Activated CD4-positive, alpha-beta memory T cell treated with anti-CD3 and anti-CD28 coated beads for 36 hours (primary cell): ENCODE results near the gene AHRR. TPM values are rescaled to one million over a fixed set of nuclear protein-coding genes. Genes with fewer than 3 reads are reported as not detected.

Source experiments
- CTCF ChIA-PET: fragments of 350-600 bp; sonication (Branson Sonifier 250); formaldehyde crosslinking; loops from one replicate; lab custom pipeline; 2021; ENCODE audit warnings: antibody characterized with exemption, inconsistent platforms; lab: Charles Lee
- POLR2A ChIA-PET: fragments of 350-600 bp; sonication (Branson Sonifier 250); formaldehyde crosslinking; loops from one replicate; lab custom pipeline; 2021; ENCODE audit warnings: antibody characterized with exemption; lab: Charles Lee
- DNase-seq: peaks from one replicate; pipeline ENCODE4 v3.0.0-alpha.2; 2020
- H3K27ac Mint-ChIP-seq: one replicate; pipeline ENCODE4 v1.8.0; 2021; ENCODE audit warnings: mixed read lengths
- H3K27me3 Mint-ChIP-seq: one replicate; pipeline ENCODE4 v1.8.0; 2021; ENCODE audit warnings: mixed read lengths
- H3K36me3 Mint-ChIP-seq: one replicate; pipeline ENCODE4 v1.8.0; 2021; ENCODE audit warnings: mixed read lengths
- H3K4me1 Mint-ChIP-seq: one replicate; pipeline ENCODE4 v1.8.0; 2021; ENCODE audit warnings: low read depth, mixed read lengths
- H3K4me3 Mint-ChIP-seq: one replicate; pipeline ENCODE4 v1.8.0; 2021; ENCODE audit warnings: mild to moderate bottlenecking, mixed read lengths
- H3K9me3 Mint-ChIP-seq: one replicate; pipeline ENCODE4 v1.8.0; 2021; ENCODE audit warnings: mixed read lengths
- intact Hi-C: fragments of 100-400 bp; cut with micrococcal nuclease; formaldehyde crosslinking; loops from one replicate; pipeline ENCODE4 v1.15.1; 2023
- total RNA-seq, 2 experiments: library from RNA; stranded (reverse); gene quantifications; one replicate each; pipeline ENCODE4 v1.2.3, GENCODE V29; 2021

Gene AHRR
- total RNA-seq, 2 experiments from 2014 or later = 16.7 to 16.8 TPM

DNA sequence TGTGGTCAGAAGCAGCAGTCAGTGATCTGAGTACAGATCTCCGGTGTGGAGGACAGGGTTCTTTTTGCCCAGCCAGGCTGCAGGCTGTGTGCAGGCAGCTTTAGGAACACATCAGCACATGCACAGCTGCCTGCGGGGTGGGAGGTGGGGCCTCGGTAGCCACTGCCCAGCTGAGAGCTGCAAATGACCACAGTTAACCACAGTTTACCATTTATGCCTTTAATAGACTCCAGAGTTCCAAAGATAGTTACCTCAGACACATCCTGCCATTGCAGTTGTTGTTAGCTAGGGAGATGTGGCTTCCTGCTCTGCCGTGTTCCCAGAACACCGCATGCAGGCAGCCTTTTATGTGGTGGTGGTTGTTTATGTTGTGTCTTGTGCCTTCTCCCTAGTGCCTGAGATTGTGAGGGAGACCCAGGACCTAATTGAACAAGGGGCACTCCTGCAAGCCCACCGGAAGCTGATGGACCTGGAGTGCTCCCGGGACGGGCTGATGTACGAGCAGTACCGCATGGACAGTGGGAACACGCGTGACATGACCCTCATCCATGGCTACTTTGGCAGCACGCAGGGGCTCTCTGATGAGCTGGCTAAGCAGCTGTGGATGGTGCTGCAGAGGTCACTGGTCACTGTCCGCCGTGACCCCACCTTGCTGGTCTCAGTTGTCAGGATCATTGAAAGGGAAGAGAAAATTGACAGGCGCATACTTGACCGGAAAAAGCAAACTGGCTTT lies 131.6 kb downstream of the AHRR start:
- intact Hi-C loops = loop anchor here (10.0 kb wide), 1 partner anchor 238 kb away; the partner anchor contains the start of genes CCDC127 and SDHA
- no peak for DNase-seq
- peaks cover 72% of the 10 kb centered on the region for H3K36me3 Mint-ChIP-seq
- H3K27me3 Mint-ChIP-seq = no peaks in the 10 kb centered on the region
- POLR2A ChIA-PET = no interaction called here
- H3K4me1 Mint-ChIP-seq = peaks cover 29% of the 10 kb centered on the region
- CTCF ChIA-PET = no interaction called here
- H3K9me3 Mint-ChIP-seq = peaks cover 25% of the 10 kb centered on the region
- no peak overlapping the region for H3K4me3 Mint-ChIP-seq
- H3K27ac Mint-ChIP-seq = peak overlapping the region; percentile 12

DNA sequence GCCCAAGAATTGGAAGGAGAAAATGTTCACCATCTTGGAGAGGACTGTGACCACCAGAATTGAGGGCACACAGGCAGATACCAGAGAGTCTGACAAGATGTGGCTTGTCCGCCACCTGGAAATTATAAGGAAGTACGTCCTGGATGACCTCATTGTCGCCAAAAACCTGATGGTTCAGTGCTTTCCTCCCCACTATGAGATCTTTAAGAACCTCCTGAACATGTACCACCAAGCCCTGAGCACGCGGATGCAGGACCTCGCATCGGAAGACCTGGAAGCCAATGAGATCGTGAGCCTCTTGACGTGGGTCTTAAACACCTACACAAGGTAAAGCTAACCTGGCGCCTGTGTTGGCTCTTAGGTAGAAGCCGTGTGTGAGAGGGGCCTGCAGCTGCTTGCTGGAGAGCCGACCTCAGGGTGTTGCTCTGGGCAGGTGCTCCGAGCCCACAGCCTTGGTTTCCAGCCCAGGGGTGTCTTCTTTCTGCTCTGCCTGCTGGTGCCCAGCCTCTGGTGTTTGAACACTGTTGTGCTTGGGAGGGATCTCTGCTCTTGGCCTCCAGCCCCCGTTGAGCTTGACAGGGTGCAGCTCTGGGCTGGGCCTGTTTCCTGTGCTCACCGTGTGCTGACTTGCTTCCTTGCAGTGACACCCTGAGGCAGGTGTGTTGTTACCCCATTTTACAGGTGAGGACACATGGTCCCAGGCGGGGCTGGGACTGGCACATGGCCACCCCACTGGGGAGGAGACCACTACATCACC lies 132.4 kb downstream of the AHRR start:
- Mint-ChIP-seq H3K4me3 (no peak overlapping the region), H3K27ac (peak overlapping the region; percentile 25), H3K9me3 (peaks cover 25% of the 10 kb centered on the region), H3K36me3 (peaks cover 71% of the 10 kb centered on the region), H3K27me3 (no peaks in the 10 kb centered on the region), H3K4me1 (peaks cover 37% of the 10 kb centered on the region)
- POLR2A ChIA-PET = no interaction called here
- CTCF ChIA-PET = no interaction called here
- intact Hi-C loops = loop anchor here (10.0 kb wide), 1 partner anchor 239 kb away; the partner anchor contains the start of genes CCDC127 and SDHA
- DNase-seq = no peak

DNA sequence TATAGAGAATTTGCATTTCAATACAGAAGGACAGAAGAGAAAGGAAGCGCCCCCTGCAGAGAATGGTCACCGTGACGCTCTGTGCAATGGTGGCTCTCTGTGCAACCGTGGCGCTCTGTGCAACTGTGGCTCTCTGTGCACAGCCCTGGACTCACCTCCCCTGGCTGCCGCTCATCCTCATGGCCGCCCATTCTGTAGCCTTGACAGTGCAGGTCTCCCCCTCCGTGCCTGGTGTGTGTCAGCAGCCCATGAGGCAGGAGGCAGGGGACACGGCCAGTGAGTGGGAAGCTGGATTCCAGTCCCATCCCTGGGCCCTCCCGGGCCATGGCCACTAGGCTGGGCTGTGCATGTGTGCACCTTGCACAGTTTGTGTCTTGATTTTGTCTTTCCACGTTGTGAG lies 133.4 kb downstream of the AHRR start:
- CTCF ChIA-PET = interaction anchor here (1.4 kb wide), 1 partner anchor 8 kb away, joined by 4 read pairs; no protein-coding TSS in a partner anchor
- POLR2A ChIA-PET = no interaction called here
- DNase-seq = no peak

DNA sequence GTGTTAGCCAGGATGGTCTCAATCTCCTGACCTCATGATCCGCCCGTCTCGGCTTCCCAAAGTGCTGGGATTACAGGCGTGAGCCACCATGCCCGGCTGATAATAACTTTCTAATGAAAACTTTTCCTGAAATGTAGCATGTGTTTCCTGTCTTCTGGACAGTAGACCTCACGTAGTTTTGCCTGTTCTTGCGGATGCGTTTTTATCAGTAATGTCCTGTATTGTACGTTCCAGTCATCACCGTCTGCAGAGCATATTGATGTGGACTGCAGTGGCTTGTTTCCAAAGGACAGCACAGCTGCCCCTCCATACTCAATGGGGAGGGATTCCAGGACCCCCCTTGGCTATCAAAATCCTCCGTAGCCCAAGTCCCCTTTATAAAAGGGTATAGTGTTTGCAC lies 134.3 kb downstream of the AHRR start:
- Mint-ChIP-seq H3K9me3 (peaks cover 21% of the 10 kb centered on the region), H3K36me3 (peaks cover 71% of the 10 kb centered on the region), H3K27me3 (no peaks in the 10 kb centered on the region), H3K4me3 (no peak overlapping the region), H3K4me1 (peaks cover 50% of the 10 kb centered on the region), H3K27ac (no peak overlapping the region)
- POLR2A ChIA-PET = no interaction called here
- CTCF ChIA-PET = interaction anchor here (1.4 kb wide), 1 partner anchor 9 kb away, joined by 4 read pairs; no protein-coding TSS in a partner anchor
- intact Hi-C loops = loop anchor here (5.0 to 10.0 kb wide), 2 partner anchors 79 to 241 kb away; partner anchors contain the start of genes CCDC127 and SDHA
- DNase-seq = no peak

More for the DNA sequence above, 133.4 kb downstream of the AHRR start:
- intact Hi-C loops = loop anchor here (5.0 to 10.0 kb wide), 2 partner anchors 78 to 240 kb away; partner anchors contain the start of genes CCDC127 and SDHA
- H3K4me1 Mint-ChIP-seq = peaks cover 44% of the 10 kb centered on the region
- no peak overlapping the region for H3K4me3 Mint-ChIP-seq
- H3K27me3 Mint-ChIP-seq = no peaks in the 10 kb centered on the region
- peaks cover 71% of the 10 kb centered on the region for H3K36me3 Mint-ChIP-seq
- H3K9me3 Mint-ChIP-seq = peaks cover 25% of the 10 kb centered on the region
- no peak overlapping the region for H3K27ac Mint-ChIP-seq

DNA sequence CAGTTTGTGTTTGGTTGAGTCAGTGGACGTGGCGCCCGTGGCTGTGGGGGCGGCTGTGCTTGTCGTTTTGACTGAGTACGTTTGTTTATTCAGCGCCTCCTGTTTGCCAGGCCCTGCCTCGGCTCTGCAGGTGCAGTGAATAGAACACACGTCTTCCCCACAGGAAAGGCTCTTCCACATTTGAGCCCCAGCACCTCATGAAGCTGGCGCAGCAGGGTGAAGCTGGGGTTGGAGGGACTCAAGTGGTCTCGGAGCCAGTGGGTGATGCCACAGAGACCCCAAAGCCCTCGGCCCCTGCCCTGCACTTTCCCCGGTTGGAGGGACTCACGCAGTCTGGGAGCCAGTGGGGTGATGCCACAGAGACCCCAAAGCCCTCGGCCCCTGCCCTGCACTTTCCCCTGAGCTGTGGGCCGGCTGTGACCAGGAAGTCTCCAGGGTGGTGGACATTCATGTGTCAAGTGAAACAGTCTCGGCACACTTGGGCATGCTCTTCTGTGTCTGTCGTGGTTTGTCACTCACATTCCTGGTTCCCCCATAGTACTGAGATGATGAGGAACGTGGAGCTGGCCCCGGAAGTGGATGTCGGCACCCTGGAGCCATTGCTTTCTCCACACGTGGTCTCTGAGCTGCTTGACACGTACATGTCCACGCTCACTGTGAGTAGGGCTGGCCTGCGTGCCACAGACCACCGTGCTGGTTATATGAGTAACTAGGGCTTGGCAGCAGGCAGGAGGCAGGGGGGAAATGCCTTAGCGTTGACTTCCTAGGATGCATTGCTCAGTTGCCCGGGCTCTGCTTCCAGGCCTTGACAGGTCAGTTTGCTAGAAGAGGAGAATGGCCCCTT lies 135.1 kb downstream of the AHRR start:
- no peak for DNase-seq
- Mint-ChIP-seq H3K4me3 (no peak overlapping the region), H3K27ac (peak overlapping the region; percentile 32), H3K36me3 (peaks cover 66% of the 10 kb centered on the region), H3K4me1 (peaks cover 52% of the 10 kb centered on the region), H3K27me3 (no peaks in the 10 kb centered on the region), H3K9me3 (peaks cover 14% of the 10 kb centered on the region)
- intact Hi-C loops = loop anchor here (5.0 to 10.0 kb wide), 2 partner anchors 79 to 242 kb away; partner anchors contain the start of genes CCDC127 and SDHA
- POLR2A ChIA-PET = no interaction called here
- CTCF ChIA-PET = interaction anchor here (0.7 to 2.8 kb wide), 2 partner anchors 10 to 17 kb away, joined by 3 to 18 read pairs; no protein-coding TSS in a partner anchor

DNA sequence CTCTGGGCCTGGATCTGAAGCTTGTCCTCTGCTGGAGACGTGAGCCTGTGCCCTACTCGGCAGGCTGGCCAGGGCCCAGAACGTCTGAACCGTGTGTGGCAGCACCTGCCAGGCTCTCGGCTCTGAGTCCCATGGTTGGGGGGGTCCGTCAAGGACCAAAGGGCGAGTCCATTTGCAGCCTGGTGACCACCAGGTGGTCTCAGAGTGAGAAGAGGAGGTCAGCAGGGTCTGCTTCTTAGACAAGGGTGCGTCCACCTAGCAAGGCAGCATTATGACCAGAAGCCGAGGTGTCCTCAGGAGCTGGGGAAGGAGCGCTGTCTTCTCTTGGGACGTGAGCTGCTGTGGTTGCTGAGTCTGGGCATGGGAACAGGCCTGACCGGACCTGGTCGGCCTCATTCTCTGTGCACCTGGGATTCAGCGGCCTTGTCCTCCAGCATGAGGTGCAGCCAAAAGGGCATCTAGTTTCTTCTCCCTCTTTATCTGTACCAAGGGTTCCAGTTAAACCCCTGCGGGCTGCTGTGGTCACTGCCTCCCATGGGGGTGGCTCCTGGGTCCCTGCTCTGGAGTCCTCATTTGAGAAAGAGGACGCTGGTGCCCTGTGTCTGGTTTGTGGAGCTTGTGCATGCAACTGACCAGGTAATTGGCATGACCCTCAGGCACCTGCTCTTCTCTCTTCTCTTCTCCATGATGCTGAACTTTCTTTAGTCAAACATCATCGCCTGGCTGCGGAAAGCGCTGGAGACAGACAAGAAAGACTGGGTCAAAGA lies 135.9 kb downstream of the AHRR start:
- H3K27ac Mint-ChIP-seq = peak overlapping the region; percentile 32
- ChIA-PET CTCF (interaction anchor here (2.8 kb wide), 1 partner anchor 11 kb away, joined by 18 read pairs; no protein-coding TSS in a partner anchor), POLR2A (no interaction called here)
- peaks cover 6% of the 10 kb centered on the region for H3K9me3 Mint-ChIP-seq
- intact Hi-C loops = loop anchor here (5.0 to 10.0 kb wide), 2 partner anchors 80 to 243 kb away; partner anchors contain the start of genes CCDC127 and SDHA
- no peak for DNase-seq
- no peaks in the 10 kb centered on the region for H3K27me3 Mint-ChIP-seq
- peaks cover 66% of the 10 kb centered on the region for H3K36me3 Mint-ChIP-seq
- no peak overlapping the region for H3K4me3 Mint-ChIP-seq
- peaks cover 60% of the 10 kb centered on the region for H3K4me1 Mint-ChIP-seq

DNA sequence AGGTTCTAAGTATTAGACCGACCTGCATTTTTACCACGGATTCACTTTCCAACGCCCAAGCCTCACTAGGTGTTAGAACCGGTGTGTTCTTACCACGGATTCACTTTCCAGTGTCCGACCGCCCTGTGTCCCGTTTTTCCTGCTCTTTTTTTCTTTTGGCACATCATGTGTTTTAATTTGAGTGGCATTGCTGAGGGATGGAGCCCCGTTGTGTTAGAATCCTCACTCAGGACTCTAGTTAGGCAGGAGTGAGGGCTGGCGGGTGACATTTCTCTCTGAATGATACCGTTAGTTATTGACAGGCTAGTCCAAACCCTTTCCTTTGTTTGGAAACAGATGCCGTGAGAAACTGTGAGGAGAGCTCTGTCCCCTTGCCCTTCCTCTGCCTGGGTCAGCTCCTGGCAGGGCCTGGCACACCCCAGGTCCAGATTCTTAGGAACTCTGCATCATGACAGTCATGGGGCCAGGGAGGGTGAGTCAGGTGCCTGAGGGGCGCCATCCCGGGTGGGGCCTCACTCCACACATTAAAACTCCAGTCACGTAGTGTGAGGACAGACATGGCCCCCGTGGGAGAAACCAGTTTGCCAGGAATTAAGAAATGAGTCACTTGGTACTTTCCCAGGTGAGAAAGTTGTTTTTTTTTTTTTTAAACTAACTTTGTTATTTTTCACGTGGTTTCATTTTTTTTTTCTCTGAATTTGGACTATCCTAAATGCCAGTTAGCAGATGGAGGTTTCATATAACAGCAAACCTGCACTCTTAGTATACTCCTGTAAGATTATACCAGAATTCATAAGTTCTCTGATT lies 137.2 kb downstream of the AHRR start:
- peak; percentile 85 for DNase-seq
- H3K36me3 Mint-ChIP-seq = peaks cover 62% of the 10 kb centered on the region
- intact Hi-C loops = loop anchor here (5.0 to 10.0 kb wide), 2 partner anchors 81 to 244 kb away; partner anchors contain the start of genes CCDC127 and SDHA
- peak overlapping the region; percentile 94 for H3K27ac Mint-ChIP-seq
- ChIA-PET CTCF (interaction anchor here (2.8 kb wide), 1 partner anchor 12 kb away, joined by 18 read pairs; no protein-coding TSS in a partner anchor), POLR2A (interaction anchor here (1.4 kb wide), 1 partner anchor 14 kb away, joined by 4 read pairs; no protein-coding TSS in a partner anchor)
- H3K4me1 Mint-ChIP-seq = peaks cover 59% of the 10 kb centered on the region
- H3K4me3 Mint-ChIP-seq = peak overlapping the region; percentile 47
- H3K9me3 Mint-ChIP-seq = no peaks in the 10 kb centered on the region
- no peaks in the 10 kb centered on the region for H3K27me3 Mint-ChIP-seq

DNA sequence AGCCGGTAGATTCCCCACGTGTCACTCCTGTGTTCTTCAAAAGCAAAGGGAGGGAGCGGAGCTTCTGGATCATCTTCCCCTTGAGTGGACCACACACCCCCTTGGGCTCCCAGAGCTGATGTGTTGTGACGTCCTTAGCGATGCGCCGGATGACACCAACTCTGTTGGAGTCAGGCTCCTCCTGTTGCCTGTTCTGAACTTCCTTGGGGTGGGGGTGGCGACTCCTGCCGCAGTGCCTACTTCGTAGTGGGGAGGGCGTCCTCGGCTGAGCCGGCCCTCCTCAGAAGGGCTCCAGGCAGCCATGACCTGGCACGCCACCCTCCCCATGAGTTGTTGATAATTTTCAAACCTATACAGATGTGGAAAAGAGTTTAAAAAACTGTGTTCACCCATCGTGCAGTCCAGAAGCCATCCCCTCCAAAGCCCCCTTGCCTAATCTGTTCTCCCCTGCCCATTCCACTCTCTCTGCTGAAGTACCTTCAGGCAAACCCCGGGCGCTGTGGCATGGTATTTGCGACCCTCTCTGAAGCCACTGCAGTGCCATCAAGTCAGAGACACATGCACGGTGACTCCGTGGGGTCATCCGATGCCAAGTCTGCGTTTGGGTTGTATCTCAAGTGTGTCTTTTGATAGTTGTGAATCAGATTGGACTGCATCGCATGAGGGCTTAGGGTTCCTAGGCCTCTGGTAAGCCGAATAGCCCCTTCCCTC lies 138.2 kb downstream of the AHRR start:
- peaks cover 59% of the 10 kb centered on the region for H3K4me1 Mint-ChIP-seq
- intact Hi-C loops = loop anchor here (5.0 to 10.0 kb wide), 2 partner anchors 82 to 245 kb away; partner anchors contain the start of genes CCDC127 and SDHA
- no peaks in the 10 kb centered on the region for H3K27me3 Mint-ChIP-seq
- ChIA-PET POLR2A (no interaction called here), CTCF (interaction anchor here (0.5 to 1.3 kb wide), 2 partner anchors 10 to 13 kb away, joined by 3 to 4 read pairs; no protein-coding TSS in a partner anchor)
- H3K27ac Mint-ChIP-seq = peak overlapping the region; percentile 94
- peak overlapping the region; percentile 47 for H3K4me3 Mint-ChIP-seq
- peaks cover 61% of the 10 kb centered on the region for H3K36me3 Mint-ChIP-seq
- H3K9me3 Mint-ChIP-seq = no peaks in the 10 kb centered on the region
- no peak for DNase-seq

DNA sequence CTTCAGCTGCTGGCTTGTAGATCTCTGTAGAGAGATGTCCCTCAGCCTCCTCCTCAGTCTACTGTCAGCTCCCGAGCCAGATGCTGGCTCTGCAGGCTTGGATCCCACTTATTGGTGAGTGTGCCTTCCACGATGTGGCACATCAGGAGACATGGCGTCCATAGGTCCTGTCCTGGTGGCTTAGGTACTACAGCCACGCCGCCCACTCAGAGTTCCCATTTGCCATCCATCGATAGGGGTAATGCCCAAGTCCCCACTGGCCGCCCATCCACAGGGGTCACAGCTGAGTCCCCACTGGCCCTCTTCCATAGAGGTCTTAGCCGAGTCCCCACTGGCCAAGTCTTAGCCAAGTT lies 138.7 kb downstream of the AHRR start:
- no peak for DNase-seq
- Mint-ChIP-seq H3K27me3 (no peaks in the 10 kb centered on the region), H3K36me3 (peaks cover 60% of the 10 kb centered on the region), H3K9me3 (no peaks in the 10 kb centered on the region), H3K27ac (peak overlapping the region; percentile 94), H3K4me3 (no peak overlapping the region), H3K4me1 (peaks cover 59% of the 10 kb centered on the region)
- intact Hi-C loops = no loop called here
- ChIA-PET POLR2A (no interaction called here), CTCF (interaction anchor here (0.5 to 1.3 kb wide), 2 partner anchors 9 to 14 kb away, joined by 3 to 4 read pairs; no protein-coding TSS in a partner anchor)
